GM18868 (cell line): ENCODE results near the gene TPRG1L.
"Not testable (repeated sequence)": the region's sequence is repeated elsewhere in the genome, so short reads cannot be mapped to it uniquely, and the experiment has no call there.

Experiments used
- ATAC-seq: cut with Tn5 transposase; IDR thresholded peaks from one replicate; pipeline ENCODE4 v1.9.1; 2021; ENCODE audit warnings: mild to moderate bottlenecking, moderate library complexity; ENCODE audit not compliant: unreplicated experiment

Gene TPRG1L

GRCh38 chr1:3608154-3608553, 16.7 kb upstream of the TPRG1L start:
- no peak for ATAC-seq

GRCh38 chr1:3609016-3609768, 15.6 kb upstream of the TPRG1L start:
- no peak for ATAC-seq

- no peak for ATAC-seq
Observed at GRCh38 chr1:3609769-3610526, 14.9 kb upstream of the TPRG1L start.

- no peak for ATAC-seq
Observed at GRCh38 chr1:3610527-3611169, 14.2 kb upstream of the TPRG1L start.

- ATAC-seq, result no peak
Observed at GRCh38 chr1:3611170-3612019, 13.4 kb upstream of the TPRG1L start, which contains the start of gene MEGF6. Gene MEGF6, minus strand, starts transcription at chr1:3611508. Its CDS starts 240 bp downstream, at chr1:3611268.

GRCh38 chr1:3612123-3612522, 12.7 kb upstream of the TPRG1L start:
- no peak for ATAC-seq

GRCh38 chr1:3614755-3615742, 9.8 kb upstream of the TPRG1L start:
- no peak for ATAC-seq

GRCh38 chr1:3616861-3617260, 8.0 kb upstream of the TPRG1L start:
- no peak for ATAC-seq

GRCh38 chr1:3617806-3618345, 6.9 kb upstream of the TPRG1L start:
- ATAC-seq, result no peak

GRCh38 chr1:3618531-3618880, 6.3 kb upstream of the TPRG1L start:
- ATAC-seq, result no peak

- ATAC-seq, result peak; percentile 59
Observed at GRCh38 chr1:3618881-3619671, 5.7 kb upstream of the TPRG1L start.

- ATAC-seq, result no peak
Observed at GRCh38 chr1:3620708-3621107, 4.1 kb upstream of the TPRG1L start.

- ATAC-seq, result not testable (repeated sequence)
Observed at GRCh38 chr1:3621151-3621671, 3.6 kb upstream of the TPRG1L start.

- not testable (repeated sequence) for ATAC-seq
Observed at GRCh38 chr1:3622102-3622501, 2.7 kb upstream of the TPRG1L start.

- no peak for ATAC-seq
Observed at GRCh38 chr1:3623441-3624199, 1.2 kb upstream of the TPRG1L start.

GRCh38 chr1:3625151-3625907, 514 bp downstream of the TPRG1L start:
- ATAC-seq, result peak; percentile 6

GRCh38 chr1:3626025-3626424, 1.2 kb downstream of the TPRG1L start:
- no peak for ATAC-seq
